ENCODE measurements around the gene KCNT1.

KCNT1 gene

GRCh38 chr9:135768516-135769218 is 66.7 kb downstream of the KCNT1 start:
- ATAC-seq (ENCODE audit: low read depth) (no peak), DNase-seq (ENCODE audit: low spot score) (no peak)
- no peak for TF ChIP-seq CTCF (IDR thresholded peaks at IDR 0.05; ENCODE audit: poor library complexity, severe bottlenecking)
- no peaks in the 10 kb centered on the region for H3K36me3 ChIP-seq (ENCODE audit: low read depth)
- no peaks in the 10 kb centered on the region for H3K27me3 ChIP-seq (ENCODE audit: insufficient read depth, poor library complexity, severe bottlenecking)
- no peak overlapping the region for H3K27ac ChIP-seq (ENCODE audit: poor library complexity, severe bottlenecking)
- no peaks in the 10 kb centered on the region for H3K4me1 ChIP-seq (ENCODE audit: insufficient read depth, poor library complexity, severe bottlenecking)
- H3K9me3 ChIP-seq (ENCODE audit: severe bottlenecking) = no peaks in the 10 kb centered on the region
- no peak overlapping the region for H3K4me3 ChIP-seq (ENCODE audit: severe bottlenecking)

DNA sequence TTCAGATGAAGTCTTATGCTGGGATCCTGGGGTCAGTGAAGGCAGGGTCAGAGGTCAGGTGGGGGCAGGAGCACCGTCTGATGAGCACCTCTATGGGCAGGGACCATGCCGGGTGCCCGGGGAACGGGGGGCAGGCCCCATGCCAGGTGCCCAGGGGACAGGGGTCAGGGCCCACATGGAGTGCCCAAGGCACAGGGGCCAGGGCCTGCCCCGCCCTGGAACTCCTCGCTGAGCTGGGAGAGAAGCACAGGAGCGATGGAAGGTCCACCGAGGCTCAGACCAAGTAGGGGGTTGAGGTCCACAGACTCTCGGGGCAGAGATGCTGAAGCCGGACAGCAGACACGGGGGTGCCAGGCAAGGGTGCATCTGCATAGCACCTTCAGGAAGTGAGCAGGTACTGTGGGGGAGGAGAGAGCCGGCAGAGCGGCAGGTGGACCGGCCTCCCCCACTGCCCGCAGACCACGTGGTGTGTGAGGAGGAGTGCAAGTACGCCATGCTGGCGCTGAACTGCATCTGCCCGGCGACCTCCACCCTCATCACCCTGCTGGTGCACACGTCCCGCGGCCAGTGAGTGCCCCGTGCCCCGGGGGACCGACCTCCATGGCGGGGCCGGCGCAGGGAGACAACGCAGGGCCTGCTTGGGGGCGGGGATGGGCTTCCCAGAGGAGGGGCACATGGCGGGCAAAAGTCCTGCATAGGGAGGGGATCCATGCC is 67.7 kb downstream of the KCNT1 start:
- H3K4me1 ChIP-seq (ENCODE audit: insufficient read depth, poor library complexity, severe bottlenecking) = no peaks in the 10 kb centered on the region
- no peak overlapping the region for H3K4me3 ChIP-seq (ENCODE audit: severe bottlenecking)
- H3K9me3 ChIP-seq (ENCODE audit: severe bottlenecking) = no peaks in the 10 kb centered on the region
- no peaks in the 10 kb centered on the region for H3K36me3 ChIP-seq (ENCODE audit: low read depth)
- TF ChIP-seq CTCF (IDR thresholded peaks at IDR 0.05; ENCODE audit: poor library complexity, severe bottlenecking) = no peak
- DNase-seq (ENCODE audit: low spot score) (no peak), ATAC-seq (ENCODE audit: low read depth) (no peak)
- no peak overlapping the region for H3K27ac ChIP-seq (ENCODE audit: poor library complexity, severe bottlenecking)
- H3K27me3 ChIP-seq (ENCODE audit: insufficient read depth, poor library complexity, severe bottlenecking) = no peaks in the 10 kb centered on the region

GRCh38 chr9:135770203-135770535 is 68.2 kb downstream of the KCNT1 start:
- H3K4me3 ChIP-seq (ENCODE audit: severe bottlenecking) = no peak overlapping the region
- no peaks in the 10 kb centered on the region for H3K36me3 ChIP-seq (ENCODE audit: low read depth)
- no peak for ATAC-seq (ENCODE audit: low read depth)
- H3K27ac ChIP-seq (ENCODE audit: poor library complexity, severe bottlenecking) = no peak overlapping the region
- TF ChIP-seq CTCF (IDR thresholded peaks at IDR 0.05; ENCODE audit: poor library complexity, severe bottlenecking) = no peak
- no peaks in the 10 kb centered on the region for H3K9me3 ChIP-seq (ENCODE audit: severe bottlenecking)
- H3K27me3 ChIP-seq (ENCODE audit: insufficient read depth, poor library complexity, severe bottlenecking) = no peaks in the 10 kb centered on the region
- DNase-seq (ENCODE audit: low spot score) = no peak
- H3K4me1 ChIP-seq (ENCODE audit: insufficient read depth, poor library complexity, severe bottlenecking) = no peaks in the 10 kb centered on the region

DNA sequence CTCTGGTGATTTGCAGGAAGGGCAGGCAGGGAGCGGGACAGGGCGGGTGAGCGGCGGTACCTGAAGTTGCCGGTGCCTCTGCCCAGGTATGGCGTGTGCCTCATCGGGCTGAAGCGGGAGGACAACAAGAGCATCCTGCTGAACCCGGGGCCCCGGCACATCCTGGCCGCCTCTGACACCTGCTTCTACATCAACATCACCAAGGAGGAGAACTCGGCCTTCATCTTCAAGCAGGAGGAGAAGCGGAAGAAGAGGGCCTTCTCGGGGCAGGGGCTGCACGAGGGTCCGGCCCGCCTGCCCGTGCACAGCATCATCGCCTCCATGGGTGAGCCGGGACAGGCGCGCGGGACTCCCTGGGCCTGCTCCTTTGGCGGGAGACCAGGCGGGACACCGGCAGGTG is 68.8 kb downstream of the KCNT1 start:
- no peaks in the 10 kb centered on the region for H3K36me3 ChIP-seq (ENCODE audit: low read depth)
- no peaks in the 10 kb centered on the region for H3K4me1 ChIP-seq (ENCODE audit: insufficient read depth, poor library complexity, severe bottlenecking)
- H3K9me3 ChIP-seq (ENCODE audit: severe bottlenecking) = no peaks in the 10 kb centered on the region
- H3K27me3 ChIP-seq (ENCODE audit: insufficient read depth, poor library complexity, severe bottlenecking) = no peaks in the 10 kb centered on the region
- no peak for TF ChIP-seq CTCF (IDR thresholded peaks at IDR 0.05; ENCODE audit: poor library complexity, severe bottlenecking)
- no peak overlapping the region for H3K4me3 ChIP-seq (ENCODE audit: severe bottlenecking)
- no peak for ATAC-seq (ENCODE audit: low read depth)
- DNase-seq (ENCODE audit: low spot score) = no peak
- H3K27ac ChIP-seq (ENCODE audit: poor library complexity, severe bottlenecking) = no peak overlapping the region
